HepG2 (cell line): Measurements from ENCODE around the gene USP28. TPM values are rescaled to one million over a fixed set of nuclear protein-coding genes. Genes with fewer than 3 reads are reported as not detected.
A peak's percentile ranks its signal among the peaks of the same experiment; 100 is the strongest.

ENCODE experiments used
- ATAC-seq: fragments of 200-7000 bp; cut with Tn5 transposase; 3 replicates; pipeline ENCODE4 v1.9.1; 2020; ENCODE audit warnings: mild to moderate bottlenecking, moderate library complexity
- BruUV-seq: library from RNA; stranded (reverse); fragments of 400-500 nt; replicated peaks from 2 replicates; lab custom pipeline; 2021; lab: Mats Ljungman, UMichigan
- CTCF ChIA-PET: fragments of 300-600 bp; formaldehyde crosslinking; extraction: SDS; loops from one replicate; lab custom pipeline; 2021; ENCODE audit warnings: low total read pairs, inconsistent platforms, low intra/inter-chr PET ratio; lab: Yijun Ruan, JAX
- POLR2A ChIA-PET: fragments of 350-600 bp; sonication (Branson Sonifier 250); formaldehyde crosslinking; loops from one replicate; lab custom pipeline; 2020; ENCODE audit warnings: antibody characterized with exemption, inconsistent platforms; lab: Yijun Ruan, JAX
- DNase-seq: peaks from one replicate; pipeline ENCODE4 v3.0.0-alpha.2; 2015; ENCODE audit warnings: low spot score
- FAIRE-seq: peaks from 3 replicates; lab custom pipeline; 2011; peaks lifted over from hg19 to GRCh38; lab: Jason Lieb, UNC
- H2AFZ ChIP-seq: one replicate; pipeline ENCODE4 v1.6.1; 2011; ENCODE audit warnings: low read length, inconsistent platforms
- H3K27ac ChIP-seq: fragments of 300-600 bp; 3 replicates; pipeline ENCODE4 v1.8.0; 2011; ENCODE audit warnings: mixed run types, mild to moderate bottlenecking, mixed read lengths, low read length, inconsistent platforms; ENCODE audit not compliant: insufficient read depth; ENCODE audit errors: extremely low read length
- H3K27me3 ChIP-seq, 2 experiments: fragments of 200-600 bp in 1 of 2; 2 replicates in 1 of 2; 3 replicates in 1 of 2; pipeline versions ENCODE4 v1.6.0 to v1.8.0; 2011; ENCODE audit warnings: low read length in 2 of 2, mild to moderate bottlenecking in 2 of 2, moderate library complexity in 2 of 2, inconsistent platforms in 1 of 2; ENCODE audit not compliant: insufficient read depth in 2 of 2, control insufficient read depth in 1 of 2
- H3K36me3 ChIP-seq, 2 experiments: fragments of 200-600 bp in 1 of 2; replicated peaks in 1 of 2; 2 replicates in 1 of 2; 3 replicates in 1 of 2; pipeline versions ENCODE4 v1.5.1 to v1.8.0; 2011; ENCODE audit warnings: low read length in 2 of 2, inconsistent platforms in 1 of 2; ENCODE audit not compliant: insufficient read depth in 2 of 2, control insufficient read depth in 1 of 2
- H3K4me1 ChIP-seq: 2 replicates; pipeline ENCODE4 v1.5.1; 2012; ENCODE audit warnings: low read length, inconsistent platforms; ENCODE audit not compliant: insufficient read depth
- H3K4me2 ChIP-seq: 2 replicates; pipeline ENCODE4 v1.6.0; 2011; ENCODE audit warnings: low read depth, low read length, inconsistent platforms
- H3K4me3 ChIP-seq, 3 experiments: fragments of 200-600 bp in 1 of 3; sonication (generic), shearing (Covaris generic) in 1 of 3; replicated peaks in 1 of 3; 2 replicates each; pipeline ENCODE4 v1.5.1; 2011 to 2016; ENCODE audit warnings: low read length in 3 of 3, inconsistent platforms in 2 of 3, low read depth in 2 of 3, mild to moderate bottlenecking in 2 of 3, control low read depth in 1 of 3, mixed read lengths in 1 of 3; ENCODE audit not compliant: insufficient read depth in 1 of 3
- H3K79me2 ChIP-seq: one replicate; pipeline ENCODE4 v1.6.1; 2011; ENCODE audit warnings: low read length, inconsistent platforms; ENCODE audit not compliant: insufficient read depth
- H3K9ac ChIP-seq: 2 replicates; pipeline ENCODE4 v1.6.0; 2011; ENCODE audit warnings: mild to moderate bottlenecking, low read depth, low read length, inconsistent platforms; ENCODE audit not compliant: insufficient read depth
- H3K9me3 ChIP-seq: 2 replicates; pipeline ENCODE4 v1.5.1; 2012; ENCODE audit warnings: mild to moderate bottlenecking, low read length
- H4K20me1 ChIP-seq: 2 replicates; pipeline ENCODE4 v1.6.0; 2011; ENCODE audit warnings: inconsistent platforms, mild to moderate bottlenecking, low read length, moderate library complexity; ENCODE audit not compliant: insufficient read depth
- BORCS8-MEF2B ChIP-seq: sonication (generic); formaldehyde crosslinking; IDR thresholded peaks from 2 replicates; pipeline ENCODE4 v1.8.0; 2022; ENCODE audit warnings: mild to moderate bottlenecking, missing genetic modification reagents
- HDAC1 ChIP-seq: sonication (generic); formaldehyde crosslinking; IDR thresholded peaks from 2 replicates; pipeline ENCODE4 v1.5.1; 2020; ENCODE audit warnings: mild to moderate bottlenecking, missing genetic modification reagents
- MYNN ChIP-seq: sonication (generic); formaldehyde crosslinking; IDR thresholded peaks from 2 replicates; pipeline ENCODE4 v1.4.0; 2020; ENCODE audit warnings: mild to moderate bottlenecking, low read depth, missing genetic modification reagents
- POLR2A ChIP-seq, 2 experiments: IDR thresholded peaks; 2 replicates each; pipeline ENCODE4 v1.6.1; 2011; ENCODE audit warnings: low read depth in 2 of 2, low read length in 2 of 2, mild to moderate bottlenecking in 1 of 2, moderate library complexity in 1 of 2; ENCODE audit not compliant: insufficient read depth in 1 of 2
- ZNF317 ChIP-seq: sonication (generic); formaldehyde crosslinking; IDR thresholded peaks from 2 replicates; pipeline ENCODE4 v1.5.0; 2020; ENCODE audit warnings: mild to moderate bottlenecking, missing genetic modification reagents
- WGBS: methylation state at CpG from one replicate; pipeline ENCODE4 v1.1.6; 2017; ENCODE audit warnings: low lambda C conversion rate; 5-methylcytosine and 5-hydroxymethylcytosine counted together
- in situ Hi-C: cut with HindIII; loops from 2 replicates; pipeline ENCODE4 v1.10.0; 2017; ENCODE audit warnings: low pct_unique_long_range_greater_than_20kb; ENCODE audit not compliant: extremely low pct_ligation_motif_present
- intact Hi-C: fragments of 100-400 bp; cut with micrococcal nuclease; formaldehyde crosslinking; loops from one replicate; pipeline ENCODE4 v1.10.0; 2022; ENCODE audit not compliant: unreplicated experiment
- polyA plus RNA-seq, 8 experiments: library from polyadenylated mRNA; depleted of rRNA in 3 of 8; stranded (reverse) in 7 of 8; unstranded in 1 of 8; fragments of >200 nt; fragmentation: Illumina TruSeq in 4 of 8; extraction: Trizol in 4 of 8; gene quantifications; 2 replicates each; pipeline versions ENCODE4 v1.2.1 to v1.2.3, GENCODE V29; 2011 to 2016; ENCODE audit warnings: low read depth in 4 of 8, missing spikeins in 1 of 8, mixed read lengths in 1 of 8; ENCODE audit not compliant: insufficient read depth in 1 of 8
- total RNA-seq, 5 experiments: library from RNA; depleted of rRNA; stranded (reverse); fragments of >200 nt; fragmentation: Illumina TruSeq; extraction: Trizol; gene quantifications; 2 replicates each; pipeline ENCODE4 v1.2.3, GENCODE V29; 2016; ENCODE audit warnings: low read depth in 1 of 5
- TF ChIP-seq, protein P1 (sequence below): sonication (generic); formaldehyde crosslinking; IDR thresholded peaks from 2 replicates; pipeline ENCODE4 v1.4.0; 2020; ENCODE audit warnings: mild to moderate bottlenecking, missing genetic modification reagents
- TF ChIP-seq, protein P2 (sequence below): sonication (generic); formaldehyde crosslinking; IDR thresholded peaks from 2 replicates; pipeline ENCODE4 v1.4.0; 2020; ENCODE audit warnings: missing genetic modification reagents
- TF ChIP-seq, protein P3 (sequence below): IDR thresholded peaks from 2 replicates; pipeline ENCODE4 v1.6.1; 2016; ENCODE audit warnings: low read depth, missing genetic modification reagents, missing compliant biosample characterization
- TF ChIP-seq, protein P4 (sequence below): sonication (generic); formaldehyde crosslinking; IDR thresholded peaks from 2 replicates; pipeline ENCODE4 v1.4.0; 2020; ENCODE audit warnings: missing genetic modification reagents

USP28 gene
- total and polyA plus RNA-seq, 2 of the 13 experiments (the other 11 are each of a cell fraction or from before 2014, with no cell fraction given) = 29.6 to 34.3 TPM

DNA sequence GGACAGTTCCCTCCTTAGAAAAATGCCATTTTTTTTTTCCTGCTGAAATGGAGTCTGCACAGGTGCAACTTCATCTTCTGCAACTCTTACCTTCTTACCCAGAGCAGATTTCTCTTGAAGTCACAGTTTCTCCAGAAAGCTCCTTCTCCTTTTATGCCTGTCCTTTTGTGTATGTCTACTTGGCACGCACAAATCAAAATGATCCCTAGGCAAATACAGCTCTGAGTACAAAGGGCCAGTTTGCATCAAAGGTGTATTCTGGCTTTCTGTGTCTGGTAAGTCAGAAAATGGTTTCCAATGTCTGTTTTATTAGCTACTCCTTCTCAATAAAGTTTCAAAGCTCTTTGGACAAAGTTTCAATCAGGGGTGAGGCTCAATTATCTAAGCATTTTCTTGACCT is 93.2 kb downstream of the USP28 start:
- no peak for ATAC-seq
- no peak overlapping the region for H3K9ac ChIP-seq
- ChIA-PET CTCF (no interaction called here), POLR2A (no interaction called here)
- no peak for FAIRE-seq
- peaks cover 7% of the 10 kb centered on the region; the same call in 1 of the 2 replicates for H3K4me1 ChIP-seq
- no peak for TF ChIP-seq POLR2A (IDR thresholded peaks at IDR 0.05; ENCODE audit: insufficient read depth in 1 of 2, low read depth in 2 of 2, low read length in 2 of 2)
- TF ChIP-seq, protein P1, sequence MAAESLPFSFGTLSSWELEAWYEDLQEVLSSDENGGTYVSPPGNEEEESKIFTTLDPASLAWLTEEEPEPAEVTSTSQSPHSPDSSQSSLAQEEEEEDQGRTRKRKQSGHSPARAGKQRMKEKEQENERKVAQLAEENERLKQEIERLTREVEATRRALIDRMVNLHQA (CRISPR knock-in tag) = no peak
- no peak for TF ChIP-seq BORCS8-MEF2B
- no peak overlapping the region for H3K4me2 ChIP-seq
- H3K9me3 ChIP-seq = no peaks in the 10 kb centered on the region
- BruUV-seq = no TSS peak
- no peak for DNase-seq
- no peaks in the 10 kb centered on the region for H3K79me2 ChIP-seq
- intact Hi-C loops = no loop called here
- no peaks in the 10 kb centered on the region for H3K36me3 ChIP-seq
- H4K20me1 ChIP-seq = no peaks in the 10 kb centered on the region
- H3K27ac ChIP-seq = no peak overlapping the region
- in situ Hi-C loops = no loop called here
- H3K4me3 ChIP-seq = no peak overlapping the region
- H3K27me3 ChIP-seq = peaks cover 0 to 7% of the 10 kb centered on the region in 2 experiments; a peak in 2 of 5 replicates
- no peak overlapping the region for H2AFZ ChIP-seq
- WGBS = 0% methylated on average over 1 of the region's 1 CpG

DNA sequence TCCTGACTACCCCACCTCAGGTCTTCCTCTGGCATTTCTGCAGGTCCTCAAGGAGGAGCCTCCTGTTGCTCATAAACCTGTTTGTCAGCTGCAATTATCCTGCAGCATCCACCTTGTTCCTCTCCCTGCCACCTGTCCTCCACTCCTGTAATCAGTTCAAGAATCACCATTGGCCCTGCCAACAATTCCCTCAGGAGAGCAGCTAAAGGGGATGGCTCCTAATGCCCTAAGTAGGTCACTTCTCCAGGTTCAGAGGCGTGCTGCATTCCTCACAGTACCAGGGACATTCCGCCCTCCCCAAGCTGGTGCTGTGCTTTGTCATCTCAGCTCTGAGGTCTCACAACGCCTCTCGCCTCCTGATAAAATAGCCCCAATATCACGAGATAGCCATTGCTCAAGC is 93.7 kb downstream of the USP28 start:
- DNase-seq (no peak), ATAC-seq (peak; percentile 56; the same call in 2 of the 3 replicates), FAIRE-seq (no peak)
- Histone ChIP-seq H4K20me1 (no peaks in the 10 kb centered on the region), H2AFZ (no peak overlapping the region), H3K9me3 (no peaks in the 10 kb centered on the region), H3K79me2 (no peaks in the 10 kb centered on the region), H3K27ac (no peak overlapping the region), H3K27me3 (peaks cover 0 to 7% of the 10 kb centered on the region in 2 experiments; a peak in 2 of 5 replicates), H3K4me2 (no peak overlapping the region), H3K4me3 (no peak overlapping the region), H3K4me1 (peaks cover 7% of the 10 kb centered on the region; the same call in 1 of the 2 replicates), H3K36me3 (no peaks in the 10 kb centered on the region), H3K9ac (no peak overlapping the region)
- no TSS peak for BruUV-seq
- WGBS = 0% methylated on average over 4 of the region's 5 CpGs
- intact Hi-C loops (no loop called here), in situ Hi-C loops (no loop called here)
- CTCF ChIA-PET = no interaction called here
- POLR2A ChIA-PET = no interaction called here
- TF ChIP-seq, protein P2, sequence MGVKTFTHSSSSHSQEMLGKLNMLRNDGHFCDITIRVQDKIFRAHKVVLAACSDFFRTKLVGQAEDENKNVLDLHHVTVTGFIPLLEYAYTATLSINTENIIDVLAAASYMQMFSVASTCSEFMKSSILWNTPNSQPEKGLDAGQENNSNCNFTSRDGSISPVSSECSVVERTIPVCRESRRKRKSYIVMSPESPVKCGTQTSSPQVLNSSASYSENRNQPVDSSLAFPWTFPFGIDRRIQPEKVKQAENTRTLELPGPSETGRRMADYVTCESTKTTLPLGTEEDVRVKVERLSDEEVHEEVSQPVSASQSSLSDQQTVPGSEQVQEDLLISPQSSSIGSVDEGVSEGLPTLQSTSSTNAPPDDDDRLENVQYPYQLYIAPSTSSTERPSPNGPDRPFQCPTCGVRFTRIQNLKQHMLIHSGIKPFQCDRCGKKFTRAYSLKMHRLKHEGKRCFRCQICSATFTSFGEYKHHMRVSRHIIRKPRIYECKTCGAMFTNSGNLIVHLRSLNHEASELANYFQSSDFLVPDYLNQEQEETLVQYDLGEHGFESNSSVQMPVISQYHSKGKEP (CRISPR knock-in tag) = no peak
- TF ChIP-seq MYNN = no peak
- TF ChIP-seq, protein P3, sequence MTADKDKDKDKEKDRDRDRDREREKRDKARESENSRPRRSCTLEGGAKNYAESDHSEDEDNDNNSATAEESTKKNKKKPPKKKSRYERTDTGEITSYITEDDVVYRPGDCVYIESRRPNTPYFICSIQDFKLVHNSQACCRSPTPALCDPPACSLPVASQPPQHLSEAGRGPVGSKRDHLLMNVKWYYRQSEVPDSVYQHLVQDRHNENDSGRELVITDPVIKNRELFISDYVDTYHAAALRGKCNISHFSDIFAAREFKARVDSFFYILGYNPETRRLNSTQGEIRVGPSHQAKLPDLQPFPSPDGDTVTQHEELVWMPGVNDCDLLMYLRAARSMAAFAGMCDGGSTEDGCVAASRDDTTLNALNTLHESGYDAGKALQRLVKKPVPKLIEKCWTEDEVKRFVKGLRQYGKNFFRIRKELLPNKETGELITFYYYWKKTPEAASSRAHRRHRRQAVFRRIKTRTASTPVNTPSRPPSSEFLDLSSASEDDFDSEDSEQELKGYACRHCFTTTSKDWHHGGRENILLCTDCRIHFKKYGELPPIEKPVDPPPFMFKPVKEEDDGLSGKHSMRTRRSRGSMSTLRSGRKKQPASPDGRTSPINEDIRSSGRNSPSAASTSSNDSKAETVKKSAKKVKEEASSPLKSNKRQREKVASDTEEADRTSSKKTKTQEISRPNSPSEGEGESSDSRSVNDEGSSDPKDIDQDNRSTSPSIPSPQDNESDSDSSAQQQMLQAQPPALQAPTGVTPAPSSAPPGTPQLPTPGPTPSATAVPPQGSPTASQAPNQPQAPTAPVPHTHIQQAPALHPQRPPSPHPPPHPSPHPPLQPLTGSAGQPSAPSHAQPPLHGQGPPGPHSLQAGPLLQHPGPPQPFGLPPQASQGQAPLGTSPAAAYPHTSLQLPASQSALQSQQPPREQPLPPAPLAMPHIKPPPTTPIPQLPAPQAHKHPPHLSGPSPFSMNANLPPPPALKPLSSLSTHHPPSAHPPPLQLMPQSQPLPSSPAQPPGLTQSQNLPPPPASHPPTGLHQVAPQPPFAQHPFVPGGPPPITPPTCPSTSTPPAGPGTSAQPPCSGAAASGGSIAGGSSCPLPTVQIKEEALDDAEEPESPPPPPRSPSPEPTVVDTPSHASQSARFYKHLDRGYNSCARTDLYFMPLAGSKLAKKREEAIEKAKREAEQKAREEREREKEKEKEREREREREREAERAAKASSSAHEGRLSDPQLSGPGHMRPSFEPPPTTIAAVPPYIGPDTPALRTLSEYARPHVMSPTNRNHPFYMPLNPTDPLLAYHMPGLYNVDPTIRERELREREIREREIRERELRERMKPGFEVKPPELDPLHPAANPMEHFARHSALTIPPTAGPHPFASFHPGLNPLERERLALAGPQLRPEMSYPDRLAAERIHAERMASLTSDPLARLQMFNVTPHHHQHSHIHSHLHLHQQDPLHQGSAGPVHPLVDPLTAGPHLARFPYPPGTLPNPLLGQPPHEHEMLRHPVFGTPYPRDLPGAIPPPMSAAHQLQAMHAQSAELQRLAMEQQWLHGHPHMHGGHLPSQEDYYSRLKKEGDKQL = no peak
- no peak for TF ChIP-seq ZNF317 (CRISPR knock-in tag)
- TF ChIP-seq, protein P4, sequence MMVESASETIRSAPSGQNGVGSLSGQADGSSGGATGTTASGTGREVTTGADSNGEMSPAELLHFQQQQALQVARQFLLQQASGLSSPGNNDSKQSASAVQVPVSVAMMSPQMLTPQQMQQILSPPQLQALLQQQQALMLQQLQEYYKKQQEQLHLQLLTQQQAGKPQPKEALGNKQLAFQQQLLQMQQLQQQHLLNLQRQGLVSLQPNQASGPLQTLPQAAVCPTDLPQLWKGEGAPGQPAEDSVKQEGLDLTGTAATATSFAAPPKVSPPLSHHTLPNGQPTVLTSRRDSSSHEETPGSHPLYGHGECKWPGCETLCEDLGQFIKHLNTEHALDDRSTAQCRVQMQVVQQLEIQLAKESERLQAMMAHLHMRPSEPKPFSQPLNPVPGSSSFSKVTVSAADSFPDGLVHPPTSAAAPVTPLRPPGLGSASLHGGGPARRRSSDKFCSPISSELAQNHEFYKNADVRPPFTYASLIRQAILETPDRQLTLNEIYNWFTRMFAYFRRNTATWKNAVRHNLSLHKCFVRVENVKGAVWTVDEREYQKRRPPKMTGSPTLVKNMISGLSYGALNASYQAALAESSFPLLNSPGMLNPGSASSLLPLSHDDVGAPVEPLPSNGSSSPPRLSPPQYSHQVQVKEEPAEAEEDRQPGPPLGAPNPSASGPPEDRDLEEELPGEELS (CRISPR knock-in tag) = no peak
- no peak for TF ChIP-seq HDAC1 (CRISPR knock-in tag)
